ENCODE data around the gene NR4A1. TPM values are rescaled to one million over a fixed set of nuclear protein-coding genes. Genes with fewer than 3 reads are reported as not detected.

NR4A1 gene
- total RNA-seq, 1 donor from 2014 or later: 4.3 TPM

GRCh38 chr12:52055731-52056711 is 4.8 kb downstream of the NR4A1 start:
- no peak for DNase-seq (ENCODE audit: low read depth)
- TF ChIP-seq, protein P1, sequence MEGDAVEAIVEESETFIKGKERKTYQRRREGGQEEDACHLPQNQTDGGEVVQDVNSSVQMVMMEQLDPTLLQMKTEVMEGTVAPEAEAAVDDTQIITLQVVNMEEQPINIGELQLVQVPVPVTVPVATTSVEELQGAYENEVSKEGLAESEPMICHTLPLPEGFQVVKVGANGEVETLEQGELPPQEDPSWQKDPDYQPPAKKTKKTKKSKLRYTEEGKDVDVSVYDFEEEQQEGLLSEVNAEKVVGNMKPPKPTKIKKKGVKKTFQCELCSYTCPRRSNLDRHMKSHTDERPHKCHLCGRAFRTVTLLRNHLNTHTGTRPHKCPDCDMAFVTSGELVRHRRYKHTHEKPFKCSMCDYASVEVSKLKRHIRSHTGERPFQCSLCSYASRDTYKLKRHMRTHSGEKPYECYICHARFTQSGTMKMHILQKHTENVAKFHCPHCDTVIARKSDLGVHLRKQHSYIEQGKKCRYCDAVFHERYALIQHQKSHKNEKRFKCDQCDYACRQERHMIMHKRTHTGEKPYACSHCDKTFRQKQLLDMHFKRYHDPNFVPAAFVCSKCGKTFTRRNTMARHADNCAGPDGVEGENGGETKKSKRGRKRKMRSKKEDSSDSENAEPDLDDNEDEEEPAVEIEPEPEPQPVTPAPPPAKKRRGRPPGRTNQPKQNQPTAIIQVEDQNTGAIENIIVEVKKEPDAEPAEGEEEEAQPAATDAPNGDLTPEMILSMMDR (conservative IDR thresholded peaks at IDR 0.05; ENCODE audit: low read depth, low read length): no peak
- no peak overlapping the region for H3K4me3 ChIP-seq (ENCODE audit: low read depth, low read length)

DNA sequence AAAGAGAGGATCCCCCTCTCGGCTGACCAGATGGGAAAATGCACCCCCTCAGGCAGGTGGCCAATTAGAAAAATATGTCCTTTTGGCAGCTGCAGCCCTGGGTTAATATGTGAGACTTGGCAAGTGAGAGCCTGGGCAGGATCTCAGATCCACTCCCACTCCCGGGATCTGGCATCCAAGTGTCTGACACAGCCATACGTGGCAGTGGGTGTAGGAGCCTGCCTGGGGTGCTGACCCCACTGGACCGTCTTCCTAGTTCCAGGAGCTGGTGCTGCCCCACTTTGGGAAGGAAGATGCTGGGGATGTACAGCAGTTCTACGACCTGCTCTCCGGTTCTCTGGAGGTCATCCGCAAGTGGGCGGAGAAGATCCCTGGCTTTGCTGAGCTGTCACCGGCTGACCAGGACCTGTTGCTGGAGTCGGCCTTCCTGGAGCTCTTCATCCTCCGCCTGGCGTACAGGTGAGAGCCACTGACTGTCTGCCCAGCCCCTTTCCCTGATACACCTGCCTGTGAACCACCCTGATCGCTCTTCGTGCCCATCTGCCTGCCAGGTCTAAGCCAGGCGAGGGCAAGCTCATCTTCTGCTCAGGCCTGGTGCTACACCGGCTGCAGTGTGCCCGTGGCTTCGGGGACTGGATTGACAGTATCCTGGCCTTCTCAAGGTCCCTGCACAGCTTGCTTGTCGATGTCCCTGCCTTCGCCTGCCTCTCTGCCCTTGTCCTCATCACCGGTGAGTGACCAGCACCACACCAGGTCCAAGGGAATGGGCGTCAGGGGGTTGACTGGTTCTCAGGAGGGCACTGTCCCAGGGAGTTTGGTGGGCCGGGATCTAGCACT is 5.8 kb downstream of the NR4A1 start:
- TF ChIP-seq, protein P1 (conservative IDR thresholded peaks at IDR 0.05; ENCODE audit: low read depth, low read length): no peak
- no peak for DNase-seq (ENCODE audit: low read depth)
- H3K4me3 ChIP-seq (ENCODE audit: low read depth, low read length): no peak overlapping the region

GRCh38 chr12:52057638-52058576 is 6.7 kb downstream of the NR4A1 start:
- TF ChIP-seq, protein P1 (conservative IDR thresholded peaks at IDR 0.05; ENCODE audit: low read depth, low read length): no peak
- DNase-seq (ENCODE audit: low read depth): no peak
- H3K4me3 ChIP-seq (ENCODE audit: low read depth, low read length): no peak overlapping the region

DNA sequence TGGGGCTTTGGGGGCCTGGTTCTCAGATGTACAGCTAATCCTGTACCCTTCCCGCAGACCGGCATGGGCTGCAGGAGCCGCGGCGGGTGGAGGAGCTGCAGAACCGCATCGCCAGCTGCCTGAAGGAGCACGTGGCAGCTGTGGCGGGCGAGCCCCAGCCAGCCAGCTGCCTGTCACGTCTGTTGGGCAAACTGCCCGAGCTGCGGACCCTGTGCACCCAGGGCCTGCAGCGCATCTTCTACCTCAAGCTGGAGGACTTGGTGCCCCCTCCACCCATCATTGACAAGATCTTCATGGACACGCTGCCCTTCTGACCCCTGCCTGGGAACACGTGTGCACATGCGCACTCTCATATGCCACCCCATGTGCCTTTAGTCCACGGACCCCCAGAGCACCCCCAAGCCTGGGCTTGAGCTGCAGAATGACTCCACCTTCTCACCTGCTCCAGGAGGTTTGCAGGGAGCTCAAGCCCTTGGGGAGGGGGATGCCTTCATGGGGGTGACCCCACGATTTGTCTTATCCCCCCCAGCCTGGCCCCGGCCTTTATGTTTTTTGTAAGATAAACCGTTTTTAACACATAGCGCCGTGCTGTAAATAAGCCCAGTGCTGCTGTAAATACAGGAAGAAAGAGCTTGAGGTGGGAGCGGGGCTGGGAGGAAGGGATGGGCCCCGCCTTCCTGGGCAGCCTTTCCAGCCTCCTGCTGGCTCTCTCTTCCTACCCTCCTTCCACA is 7.6 kb downstream of the NR4A1 start:
- TF ChIP-seq, protein P1 (conservative IDR thresholded peaks at IDR 0.05; ENCODE audit: low read depth, low read length): no peak
- no peak for DNase-seq (ENCODE audit: low read depth)
- no peak overlapping the region for H3K4me3 ChIP-seq (ENCODE audit: low read depth, low read length)

DNA sequence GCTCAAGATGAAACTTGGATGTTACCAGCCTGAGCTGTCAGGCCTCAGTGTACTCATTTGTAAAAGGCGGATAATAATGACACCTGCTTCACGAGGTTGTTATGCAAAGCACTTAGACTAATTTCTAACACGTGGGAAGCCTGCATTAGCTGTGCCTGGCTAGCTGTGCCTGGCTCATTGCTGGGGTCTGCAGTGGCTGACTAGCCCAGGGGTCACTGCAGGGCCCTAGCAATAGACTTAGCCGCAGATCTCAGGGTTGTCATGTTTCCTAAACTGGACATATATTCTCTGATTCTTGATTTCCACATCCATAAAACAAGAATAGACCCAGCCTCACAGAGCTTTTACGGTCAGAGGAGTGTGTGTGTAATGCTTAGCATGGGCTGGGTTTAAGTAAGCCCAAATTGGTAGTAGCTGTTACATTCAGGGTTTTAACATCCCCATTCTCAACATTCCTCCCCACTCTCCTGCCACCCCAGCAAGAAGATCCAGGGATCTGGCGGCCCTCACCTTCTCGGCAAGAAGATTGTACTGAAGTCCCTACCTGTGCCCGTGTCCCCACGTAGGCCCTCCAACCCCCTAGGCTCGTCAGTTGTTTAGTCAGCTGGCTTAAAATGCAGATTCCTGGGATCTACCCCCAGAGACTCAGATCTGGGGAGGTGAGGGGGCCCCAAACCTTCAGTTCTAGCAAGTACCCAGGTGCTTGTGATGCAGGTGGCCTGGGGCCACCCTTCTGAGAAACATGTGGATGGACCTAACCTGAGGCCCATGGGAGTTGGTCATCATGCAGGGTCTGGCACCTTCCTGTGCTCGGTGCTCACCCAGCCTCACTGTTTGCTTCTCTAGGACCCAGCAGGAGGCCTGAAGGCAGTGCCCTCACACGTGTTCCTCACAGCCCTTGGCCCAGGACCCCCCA is 8.6 kb downstream of the NR4A1 start:
- no peak for DNase-seq (ENCODE audit: low read depth)
- TF ChIP-seq, protein P1 (conservative IDR thresholded peaks at IDR 0.05; ENCODE audit: low read depth, low read length): no peak
- no peak overlapping the region for H3K4me3 ChIP-seq (ENCODE audit: low read depth, low read length)

Measured in epithelial cell of proximal tubule (primary cell).